ENCODE data around the gene SMARCB1.
A peak's percentile ranks its signal among the peaks of the same experiment; 100 is the strongest.

Gene SMARCB1

DNA sequence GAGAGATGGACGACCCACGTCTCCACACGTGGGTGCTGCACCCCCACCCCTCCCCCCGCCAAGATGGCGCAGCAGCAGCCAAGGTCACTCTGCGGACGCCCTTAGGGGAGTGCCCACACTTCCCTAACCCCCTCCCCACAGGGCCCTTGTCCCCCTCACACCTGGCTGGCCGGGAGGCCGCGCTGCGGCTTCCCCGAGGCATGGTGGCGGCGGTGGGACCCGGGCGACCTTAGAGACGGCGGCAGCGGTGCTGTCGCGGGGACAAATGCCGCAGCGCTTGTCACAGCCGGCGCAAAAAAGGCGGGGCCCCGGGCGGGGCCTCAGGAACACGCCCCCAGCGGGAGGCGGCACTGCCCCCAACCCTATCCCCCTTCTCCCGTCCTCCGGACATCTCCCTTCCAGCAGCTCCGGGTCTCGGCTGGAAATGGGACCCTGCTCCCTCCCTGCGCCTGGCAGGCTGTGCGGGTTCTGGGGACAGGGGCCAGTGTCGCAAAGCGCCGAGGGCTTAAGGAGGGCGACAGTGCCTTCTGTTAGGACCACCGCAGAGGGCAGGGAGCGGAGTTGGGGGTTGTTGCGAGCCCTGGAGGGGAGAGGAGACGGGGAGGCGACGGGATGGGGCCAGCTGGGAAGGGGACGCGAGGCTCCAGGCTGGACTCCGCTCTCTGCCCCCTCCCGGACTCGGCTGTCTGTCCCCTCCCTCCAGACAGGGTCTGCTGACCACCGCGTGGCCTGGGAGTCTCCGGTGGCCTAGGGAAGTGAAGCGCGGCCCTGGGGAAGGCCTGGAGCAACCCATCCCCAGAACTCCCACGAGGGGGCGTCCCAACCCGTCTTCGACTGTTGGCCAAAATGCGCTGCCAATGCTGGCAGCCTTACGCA lies 18.9 kb upstream of the SMARCB1 start, which contains the start of gene CHCHD10:
CHCHD10 (minus strand) TSS at position 300 of the 876 bp plus-strand sequence; CDS start at position 202, 98 bp downstream.
- peak; percentile 55; the same call in 1 of the 2 replicates for TF ChIP-seq TAF1 (IDR thresholded peaks at IDR 0.05; ENCODE audit: borderline replicate concordance, insufficient read depth, low read length)
- 0 out of 2 replicates have a peak, but pooled peaks have one; percentile 45 for TF ChIP-seq SIN3A (IDR thresholded peaks at IDR 0.05; ENCODE audit: borderline replicate concordance, insufficient read depth, low read length)
- TF ChIP-seq, protein P1, sequence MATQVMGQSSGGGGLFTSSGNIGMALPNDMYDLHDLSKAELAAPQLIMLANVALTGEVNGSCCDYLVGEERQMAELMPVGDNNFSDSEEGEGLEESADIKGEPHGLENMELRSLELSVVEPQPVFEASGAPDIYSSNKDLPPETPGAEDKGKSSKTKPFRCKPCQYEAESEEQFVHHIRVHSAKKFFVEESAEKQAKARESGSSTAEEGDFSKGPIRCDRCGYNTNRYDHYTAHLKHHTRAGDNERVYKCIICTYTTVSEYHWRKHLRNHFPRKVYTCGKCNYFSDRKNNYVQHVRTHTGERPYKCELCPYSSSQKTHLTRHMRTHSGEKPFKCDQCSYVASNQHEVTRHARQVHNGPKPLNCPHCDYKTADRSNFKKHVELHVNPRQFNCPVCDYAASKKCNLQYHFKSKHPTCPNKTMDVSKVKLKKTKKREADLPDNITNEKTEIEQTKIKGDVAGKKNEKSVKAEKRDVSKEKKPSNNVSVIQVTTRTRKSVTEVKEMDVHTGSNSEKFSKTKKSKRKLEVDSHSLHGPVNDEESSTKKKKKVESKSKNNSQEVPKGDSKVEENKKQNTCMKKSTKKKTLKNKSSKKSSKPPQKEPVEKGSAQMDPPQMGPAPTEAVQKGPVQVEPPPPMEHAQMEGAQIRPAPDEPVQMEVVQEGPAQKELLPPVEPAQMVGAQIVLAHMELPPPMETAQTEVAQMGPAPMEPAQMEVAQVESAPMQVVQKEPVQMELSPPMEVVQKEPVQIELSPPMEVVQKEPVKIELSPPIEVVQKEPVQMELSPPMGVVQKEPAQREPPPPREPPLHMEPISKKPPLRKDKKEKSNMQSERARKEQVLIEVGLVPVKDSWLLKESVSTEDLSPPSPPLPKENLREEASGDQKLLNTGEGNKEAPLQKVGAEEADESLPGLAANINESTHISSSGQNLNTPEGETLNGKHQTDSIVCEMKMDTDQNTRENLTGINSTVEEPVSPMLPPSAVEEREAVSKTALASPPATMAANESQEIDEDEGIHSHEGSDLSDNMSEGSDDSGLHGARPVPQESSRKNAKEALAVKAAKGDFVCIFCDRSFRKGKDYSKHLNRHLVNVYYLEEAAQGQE (IDR thresholded peaks at IDR 0.05; ENCODE audit: insufficient read depth in 1 of 2, low read depth in 2 of 2, low read length in 2 of 2) = peak; percentile 12 to 28; a peak in 1 of 4 replicates
- TF ChIP-seq FOXP2 (optimal IDR thresholded peaks at IDR 0.05; ENCODE audit: borderline replicate concordance, extremely low read depth, extremely low read length, insufficient read depth) = no peak
- peak; percentile 90 for TF ChIP-seq POLR2AphosphoS5 (IDR thresholded peaks at IDR 0.05; ENCODE audit: low read depth, low read length)

DNA sequence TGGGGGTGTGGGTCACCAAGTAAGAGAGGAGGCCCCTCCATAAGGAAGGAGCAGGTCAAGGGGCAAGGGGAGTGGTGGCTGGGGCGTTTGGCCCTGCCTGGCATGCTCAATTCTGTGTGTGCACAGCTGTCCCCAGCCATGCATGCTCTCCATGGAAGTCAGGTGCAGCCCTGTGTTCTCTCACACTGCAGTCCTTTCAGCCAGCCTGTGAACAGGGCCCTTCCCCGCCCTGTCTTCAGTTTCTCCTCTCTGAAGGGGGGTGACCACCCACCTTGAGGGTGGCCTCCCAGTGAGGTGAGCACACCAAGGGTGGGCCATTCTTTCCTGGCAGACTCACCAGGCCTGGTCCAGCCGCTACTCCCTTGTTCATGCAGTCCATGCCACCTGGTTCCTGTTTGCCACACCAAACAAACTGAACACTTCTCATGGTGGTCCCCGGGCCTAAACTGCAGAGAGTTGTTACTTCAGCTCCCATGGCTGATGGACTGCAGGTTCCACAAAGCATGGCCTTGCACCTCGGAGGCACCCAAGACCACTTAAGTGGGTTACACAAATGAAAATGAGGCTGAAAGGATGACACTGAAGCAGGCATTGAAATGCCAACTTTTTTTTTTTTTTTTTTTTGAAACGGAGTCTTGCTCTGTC lies 17.3 kb upstream of the SMARCB1 start:
- no peak for TF ChIP-seq POLR2AphosphoS5 (IDR thresholded peaks at IDR 0.05; ENCODE audit: low read depth, low read length)
- TF ChIP-seq FOXP2 (optimal IDR thresholded peaks at IDR 0.05; ENCODE audit: borderline replicate concordance, extremely low read depth, extremely low read length, insufficient read depth) = no peak
- no peak for TF ChIP-seq TAF1 (IDR thresholded peaks at IDR 0.05; ENCODE audit: borderline replicate concordance, insufficient read depth, low read length)
- no peak for TF ChIP-seq SIN3A (IDR thresholded peaks at IDR 0.05; ENCODE audit: borderline replicate concordance, insufficient read depth, low read length)
- TF ChIP-seq, protein P1 (IDR thresholded peaks at IDR 0.05; ENCODE audit: insufficient read depth in 1 of 2, low read depth in 2 of 2, low read length in 2 of 2) = no peak

DNA sequence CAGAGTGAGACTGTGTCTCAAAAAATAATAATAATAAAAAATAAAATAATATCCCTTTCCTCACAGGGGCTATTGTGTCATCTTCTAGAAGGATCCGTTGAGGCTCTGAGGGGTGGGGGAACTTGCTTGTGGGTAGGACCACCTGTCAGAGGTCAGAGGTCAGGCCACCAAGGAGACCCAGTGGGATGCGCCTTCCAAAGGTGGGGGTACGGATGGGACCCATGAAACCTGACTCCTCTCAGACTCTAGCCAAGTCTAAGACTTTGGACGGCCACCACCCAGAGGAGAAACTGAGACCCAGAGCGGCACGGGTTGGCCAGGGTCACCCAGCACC lies 14.5 kb upstream of the SMARCB1 start:
- TF ChIP-seq SIN3A (IDR thresholded peaks at IDR 0.05; ENCODE audit: borderline replicate concordance, insufficient read depth, low read length) (no peak), FOXP2 (optimal IDR thresholded peaks at IDR 0.05; ENCODE audit: borderline replicate concordance, extremely low read depth, extremely low read length, insufficient read depth) (no peak), POLR2AphosphoS5 (IDR thresholded peaks at IDR 0.05; ENCODE audit: low read depth, low read length) (no peak), TAF1 (IDR thresholded peaks at IDR 0.05; ENCODE audit: borderline replicate concordance, insufficient read depth, low read length) (no peak)
- TF ChIP-seq, protein P1 (IDR thresholded peaks at IDR 0.05; ENCODE audit: insufficient read depth in 1 of 2, low read depth in 2 of 2, low read length in 2 of 2) = no peak

DNA sequence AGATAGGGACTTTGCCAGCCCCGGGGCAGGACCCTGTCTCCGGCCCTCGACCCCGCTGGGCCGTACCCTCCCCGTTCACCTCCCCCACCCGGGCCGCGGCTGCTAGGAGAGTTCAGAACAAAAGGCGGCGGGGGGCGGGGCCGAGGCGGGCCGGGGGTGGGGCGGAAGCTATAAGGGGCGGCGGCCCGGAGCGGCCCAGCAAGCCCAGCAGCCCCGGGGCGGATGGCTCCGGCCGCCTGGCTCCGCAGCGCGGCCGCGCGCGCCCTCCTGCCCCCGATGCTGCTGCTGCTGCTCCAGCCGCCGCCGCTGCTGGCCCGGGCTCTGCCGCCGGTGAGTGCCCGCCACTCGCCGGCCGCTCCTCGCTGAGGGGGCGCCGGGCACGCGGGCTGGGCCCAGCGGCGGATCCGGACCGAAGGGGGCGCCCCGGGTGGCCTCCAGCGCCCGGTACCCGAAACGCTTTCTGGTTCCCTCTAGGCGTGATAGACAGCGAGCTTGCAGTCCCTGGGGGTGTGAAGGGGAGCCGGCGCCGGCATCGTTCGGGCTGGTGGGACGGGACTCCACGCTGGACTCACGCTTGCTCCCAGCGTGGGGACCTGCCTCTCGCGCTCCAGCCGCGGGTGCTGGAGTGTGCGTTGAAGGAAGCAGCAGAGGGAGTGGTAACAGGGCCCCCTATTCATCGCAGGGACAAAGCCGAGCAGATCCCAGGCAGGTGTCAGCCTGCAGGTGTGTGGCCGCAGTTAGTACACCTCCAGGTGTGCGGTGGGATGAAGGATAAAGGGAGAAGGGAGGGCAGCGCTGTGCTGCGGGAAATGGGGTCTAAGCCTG lies 13.9 kb upstream of the SMARCB1 start, which contains the start of gene MMP11:
MMP11 (plus strand) TSS at position 201 of the 825 bp plus-strand sequence; CDS start at position 223, 22 bp downstream.
- TF ChIP-seq TAF1 (IDR thresholded peaks at IDR 0.05; ENCODE audit: borderline replicate concordance, insufficient read depth, low read length) (no peak), FOXP2 (optimal IDR thresholded peaks at IDR 0.05; ENCODE audit: borderline replicate concordance, extremely low read depth, extremely low read length, insufficient read depth) (no peak), POLR2AphosphoS5 (IDR thresholded peaks at IDR 0.05; ENCODE audit: low read depth, low read length) (no peak), SIN3A (IDR thresholded peaks at IDR 0.05; ENCODE audit: borderline replicate concordance, insufficient read depth, low read length) (no peak)
- TF ChIP-seq, protein P1 (IDR thresholded peaks at IDR 0.05; ENCODE audit: insufficient read depth in 1 of 2, low read depth in 2 of 2, low read length in 2 of 2) = no peak

All from PFSK-1 (cell line).